ENCODE results near the gene BBS7.

Gene BBS7

GRCh38 chr4:121789455-121789854 is 80.8 kb downstream of the BBS7 start:
- TF ChIP-seq CTCF (IDR thresholded peaks at IDR 0.05; ENCODE audit: insufficient read depth, low read depth, low read length, missing control alignments) = no peak
- no peak overlapping the region for H3K4me3 ChIP-seq (ENCODE audit: low read depth, low read length)
- DNase-seq (ENCODE audit: low read depth) = no peak

GRCh38 chr4:121788896-121789295 is 81.4 kb downstream of the BBS7 start:
- no peak overlapping the region for H3K4me3 ChIP-seq (ENCODE audit: low read depth, low read length)
- peak; percentile 68 for DNase-seq (ENCODE audit: low read depth)
- TF ChIP-seq CTCF (IDR thresholded peaks at IDR 0.05; ENCODE audit: insufficient read depth, low read depth, low read length, missing control alignments) = no peak

- no peak overlapping the region for H3K4me3 ChIP-seq (ENCODE audit: low read depth, low read length)
- DNase-seq (ENCODE audit: low read depth) = no peak
- TF ChIP-seq CTCF (IDR thresholded peaks at IDR 0.05; ENCODE audit: insufficient read depth, low read depth, low read length, missing control alignments) = no peak
Observed at GRCh38 chr4:121786221-121786620, 84.1 kb downstream of the BBS7 start.

GRCh38 chr4:121785479-121785878 is 84.8 kb downstream of the BBS7 start:
- no peak overlapping the region for H3K4me3 ChIP-seq (ENCODE audit: low read depth, low read length)
- TF ChIP-seq CTCF (IDR thresholded peaks at IDR 0.05; ENCODE audit: insufficient read depth, low read depth, low read length, missing control alignments) = no peak
- DNase-seq (ENCODE audit: low read depth) = no peak

GRCh38 chr4:121784975-121785374 is 85.3 kb downstream of the BBS7 start:
- no peak overlapping the region for H3K4me3 ChIP-seq (ENCODE audit: low read depth, low read length)
- no peak for TF ChIP-seq CTCF (IDR thresholded peaks at IDR 0.05; ENCODE audit: insufficient read depth, low read depth, low read length, missing control alignments)
- DNase-seq (ENCODE audit: low read depth) = no peak

- TF ChIP-seq CTCF (IDR thresholded peaks at IDR 0.05; ENCODE audit: insufficient read depth, low read depth, low read length, missing control alignments) = no peak
- DNase-seq (ENCODE audit: low read depth) = no peak
- H3K4me3 ChIP-seq (ENCODE audit: low read depth, low read length) = no peak overlapping the region
Observed at GRCh38 chr4:121784401-121784800, 85.9 kb downstream of the BBS7 start.

- no peak for DNase-seq (ENCODE audit: low read depth)
- no peak for TF ChIP-seq CTCF (IDR thresholded peaks at IDR 0.05; ENCODE audit: insufficient read depth, low read depth, low read length, missing control alignments)
- no peak overlapping the region for H3K4me3 ChIP-seq (ENCODE audit: low read depth, low read length)
Observed at GRCh38 chr4:121783210-121783609, 87.1 kb downstream of the BBS7 start.
